Smooth muscle cell (in vitro differentiated cells): ENCODE measurements around the gene ACOXL. TPM values are rescaled to one million over a fixed set of nuclear protein-coding genes. Genes with fewer than 3 reads are reported as not detected.
"Not testable (repeated sequence)": the region's sequence is repeated elsewhere in the genome, so short reads cannot be mapped to it uniquely, and the experiment has no call there.

Experiments
- DNase-seq: peaks from one replicate; lab custom pipeline; 2025; ENCODE audit not compliant: unreplicated experiment; lab: John Stamatoyannopoulos, UW
- H2AFZ ChIP-seq: fragments of 200-600 bp; sonication (generic); 2 replicates; pipeline ENCODE4 v1.6.0; 2016; ENCODE audit warnings: antibody characterized with exemption, low read depth, mild to moderate bottlenecking
- H3F3A ChIP-seq: fragments of 200-600 bp; sonication (generic); 2 replicates; pipeline ENCODE4 v1.6.0; 2017; ENCODE audit warnings: antibody characterized with exemption, low read depth
- H3K27ac ChIP-seq: fragments of 200-600 bp; sonication (generic); 2 replicates; pipeline ENCODE4 v1.5.1; 2016; ENCODE audit warnings: low read depth, mild to moderate bottlenecking
- H3K27me3 ChIP-seq: fragments of 200-600 bp; sonication (generic); 2 replicates; pipeline ENCODE4 v1.6.1; 2016; ENCODE audit warnings: low read depth, mild to moderate bottlenecking
- H3K36me3 ChIP-seq: fragments of 200-600 bp; sonication (generic); 2 replicates; pipeline ENCODE4 v1.5.1; 2016; ENCODE audit warnings: low read depth
- H3K4me1 ChIP-seq: fragments of 200-600 bp; sonication (generic); 2 replicates; pipeline ENCODE4 v1.5.1; 2016; ENCODE audit warnings: low read depth
- H3K4me2 ChIP-seq: fragments of 200-600 bp; sonication (generic); 2 replicates; pipeline ENCODE4 v1.6.0; 2016; ENCODE audit warnings: mild to moderate bottlenecking
- H3K4me3 ChIP-seq: fragments of 200-600 bp; sonication (generic); 2 replicates; pipeline ENCODE4 v1.5.1; 2016; ENCODE audit warnings: mild to moderate bottlenecking
- H3K79me2 ChIP-seq: fragments of 200-600 bp; sonication (generic); 2 replicates; pipeline ENCODE4 v1.6.0; 2016; ENCODE audit warnings: low read depth, mild to moderate bottlenecking
- H3K9ac ChIP-seq: fragments of 200-600 bp; sonication (generic); 2 replicates; pipeline ENCODE4 v1.6.0; 2016; ENCODE audit warnings: low read depth
- H3K9me3 ChIP-seq: fragments of 200-600 bp; sonication (generic); replicated peaks from 2 replicates; pipeline ENCODE4 v1.5.1; 2016; ENCODE audit warnings: low read depth
- H4K20me1 ChIP-seq: fragments of 200-600 bp; sonication (generic); 2 replicates; pipeline ENCODE4 v1.6.0; 2016; ENCODE audit warnings: low read depth
- CTCF ChIP-seq: fragments of 200-600 bp; sonication (generic); IDR thresholded peaks from 2 replicates; pipeline ENCODE4 v1.5.1; 2017; ENCODE audit warnings: borderline replicate concordance, mild to moderate bottlenecking, antibody characterized with exemption; ENCODE audit not compliant: insufficient read depth, poor library complexity, severe bottlenecking
- WGBS: methylation state at CpG from one replicate; pipeline ENCODE4 v1.1.7; 2016; ENCODE audit warnings: low lambda C conversion rate; 5-methylcytosine and 5-hydroxymethylcytosine counted together
- polyA plus RNA-seq: library from polyadenylated mRNA; unstranded; fragments of >200 nt; fragmentation: Nextera tagmentation; extraction: Ambion mirVana; gene quantifications from 2 replicates; pipeline ENCODE4 v1.2.1, GENCODE V29; 2016
- total RNA-seq: library from RNA; depleted of rRNA; stranded (reverse); fragments of >200 nt; gene quantifications from 2 replicates; pipeline ENCODE4 v1.2.3, GENCODE V29; 2014

Gene ACOXL
- total and polyA plus RNA-seq, 2 experiments from 2014 or later: not detected

GRCh38 chr2:111069722-111070121 is 337.3 kb downstream of the ACOXL start:
- Histone ChIP-seq H3F3A (no peaks in the 10 kb centered on the region), H3K27me3 (no peaks in the 10 kb centered on the region), H4K20me1 (no peaks in the 10 kb centered on the region), H3K79me2 (no peaks in the 10 kb centered on the region), H3K27ac (no peak overlapping the region), H3K9me3 (no peaks in the 10 kb centered on the region), H3K4me2 (no peak overlapping the region), H3K36me3 (no peaks in the 10 kb centered on the region), H3K4me1 (no peaks in the 10 kb centered on the region), H3K9ac (no peak overlapping the region), H3K4me3 (no peak overlapping the region), H2AFZ (no peak overlapping the region)
- no peak for DNase-seq
- WGBS: 95% methylated on average over 3 of the region's 3 CpGs
- peak; percentile 4 for TF ChIP-seq CTCF

GRCh38 chr2:111071600-111072171 is 339.3 kb downstream of the ACOXL start:
- Histone ChIP-seq H3K36me3 (no peaks in the 10 kb centered on the region), H3K9ac (no peak overlapping the region), H2AFZ (no peak overlapping the region), H3K79me2 (no peaks in the 10 kb centered on the region), H3K9me3 (no peaks in the 10 kb centered on the region), H3K4me3 (no peak overlapping the region), H3K4me1 (no peaks in the 10 kb centered on the region), H3K4me2 (peak overlapping the region; percentile 33), H3K27ac (peak overlapping the region; percentile 59), H3F3A (no peaks in the 10 kb centered on the region), H3K27me3 (no peaks in the 10 kb centered on the region), H4K20me1 (no peaks in the 10 kb centered on the region)
- WGBS: 67% methylated on average over 5 of the region's 5 CpGs
- no peak for TF ChIP-seq CTCF
- DNase-seq: no peak

GRCh38 chr2:111072220-111072871 is 340.0 kb downstream of the ACOXL start:
- Histone ChIP-seq H3K9ac (no peak overlapping the region), H3F3A (no peaks in the 10 kb centered on the region), H3K36me3 (no peaks in the 10 kb centered on the region), H4K20me1 (no peaks in the 10 kb centered on the region), H3K27me3 (no peaks in the 10 kb centered on the region), H2AFZ (no peak overlapping the region), H3K4me2 (peak overlapping the region; percentile 33), H3K4me3 (no peak overlapping the region), H3K4me1 (no peaks in the 10 kb centered on the region), H3K9me3 (no peaks in the 10 kb centered on the region), H3K27ac (peak overlapping the region; percentile 59), H3K79me2 (no peaks in the 10 kb centered on the region)
- no peak for DNase-seq
- no peak for TF ChIP-seq CTCF
- WGBS: 25% methylated on average over 2 of the region's 2 CpGs

- H3K4me2 ChIP-seq, H3K4me1 ChIP-seq, H3K9ac ChIP-seq, DNase-seq, H3K36me3 ChIP-seq, H2AFZ ChIP-seq, H3F3A ChIP-seq, H3K4me3 ChIP-seq, H4K20me1 ChIP-seq, H3K79me2 ChIP-seq, H3K9me3 ChIP-seq, H3K27ac ChIP-seq: not testable (repeated sequence)
- WGBS: 0% methylated on average over 1 of the region's 1 CpG
- peaks cover 24% of the 10 kb centered on the region for H3K27me3 ChIP-seq
Measured at GRCh38 chr2:111082659-111083058, 350.3 kb downstream of the ACOXL start.
